ENCODE data around the gene NEBL.

DNA sequence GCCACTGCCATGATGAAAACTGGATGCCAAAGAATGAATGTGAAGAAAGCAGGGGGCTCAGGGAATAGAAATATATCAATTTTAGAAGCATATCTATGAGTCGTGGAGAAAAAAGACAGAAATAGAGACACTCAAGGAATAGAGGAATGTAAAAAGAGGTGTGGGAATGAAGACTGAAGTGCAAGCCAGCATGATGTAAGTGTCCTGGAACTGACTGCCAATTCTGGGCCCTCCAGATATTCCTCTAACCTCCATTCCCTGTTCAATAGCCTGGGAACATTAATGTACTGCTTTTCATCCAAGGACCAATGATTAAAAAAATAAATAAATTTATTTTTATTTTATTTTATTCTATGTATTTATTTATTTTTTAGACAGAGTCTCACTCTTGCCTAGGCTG lies 40.6 kb downstream of the NEBL start:
- TF ChIP-seq POLR2AphosphoS5 (IDR thresholded peaks at IDR 0.05; ENCODE audit: low read depth) (no peak), EZH2phosphoT487 (IDR thresholded peaks at IDR 0.05; ENCODE audit: unreplicated experiment) (no peak), CTCF (conservative IDR thresholded peaks at IDR 0.05; ENCODE audit: low read depth in 2 of 2) (no peak), EZH2 (IDR thresholded peaks at IDR 0.05; ENCODE audit: low read depth, unreplicated experiment) (no peak), ZNF114 (CRISPR knock-in tag; IDR thresholded peaks at IDR 0.05) (no peak), STAT1 (IDR thresholded peaks at IDR 0.05; ENCODE audit: unreplicated experiment) (no peak), NANOG (IDR thresholded peaks at IDR 0.05; ENCODE audit: borderline replicate concordance) (no peak), REST (IDR thresholded peaks at IDR 0.05; ENCODE audit: unreplicated experiment) (no peak), JUNB (IDR thresholded peaks at IDR 0.05; ENCODE audit: unreplicated experiment) (no peak)
- TF ChIP-seq, protein P1, sequence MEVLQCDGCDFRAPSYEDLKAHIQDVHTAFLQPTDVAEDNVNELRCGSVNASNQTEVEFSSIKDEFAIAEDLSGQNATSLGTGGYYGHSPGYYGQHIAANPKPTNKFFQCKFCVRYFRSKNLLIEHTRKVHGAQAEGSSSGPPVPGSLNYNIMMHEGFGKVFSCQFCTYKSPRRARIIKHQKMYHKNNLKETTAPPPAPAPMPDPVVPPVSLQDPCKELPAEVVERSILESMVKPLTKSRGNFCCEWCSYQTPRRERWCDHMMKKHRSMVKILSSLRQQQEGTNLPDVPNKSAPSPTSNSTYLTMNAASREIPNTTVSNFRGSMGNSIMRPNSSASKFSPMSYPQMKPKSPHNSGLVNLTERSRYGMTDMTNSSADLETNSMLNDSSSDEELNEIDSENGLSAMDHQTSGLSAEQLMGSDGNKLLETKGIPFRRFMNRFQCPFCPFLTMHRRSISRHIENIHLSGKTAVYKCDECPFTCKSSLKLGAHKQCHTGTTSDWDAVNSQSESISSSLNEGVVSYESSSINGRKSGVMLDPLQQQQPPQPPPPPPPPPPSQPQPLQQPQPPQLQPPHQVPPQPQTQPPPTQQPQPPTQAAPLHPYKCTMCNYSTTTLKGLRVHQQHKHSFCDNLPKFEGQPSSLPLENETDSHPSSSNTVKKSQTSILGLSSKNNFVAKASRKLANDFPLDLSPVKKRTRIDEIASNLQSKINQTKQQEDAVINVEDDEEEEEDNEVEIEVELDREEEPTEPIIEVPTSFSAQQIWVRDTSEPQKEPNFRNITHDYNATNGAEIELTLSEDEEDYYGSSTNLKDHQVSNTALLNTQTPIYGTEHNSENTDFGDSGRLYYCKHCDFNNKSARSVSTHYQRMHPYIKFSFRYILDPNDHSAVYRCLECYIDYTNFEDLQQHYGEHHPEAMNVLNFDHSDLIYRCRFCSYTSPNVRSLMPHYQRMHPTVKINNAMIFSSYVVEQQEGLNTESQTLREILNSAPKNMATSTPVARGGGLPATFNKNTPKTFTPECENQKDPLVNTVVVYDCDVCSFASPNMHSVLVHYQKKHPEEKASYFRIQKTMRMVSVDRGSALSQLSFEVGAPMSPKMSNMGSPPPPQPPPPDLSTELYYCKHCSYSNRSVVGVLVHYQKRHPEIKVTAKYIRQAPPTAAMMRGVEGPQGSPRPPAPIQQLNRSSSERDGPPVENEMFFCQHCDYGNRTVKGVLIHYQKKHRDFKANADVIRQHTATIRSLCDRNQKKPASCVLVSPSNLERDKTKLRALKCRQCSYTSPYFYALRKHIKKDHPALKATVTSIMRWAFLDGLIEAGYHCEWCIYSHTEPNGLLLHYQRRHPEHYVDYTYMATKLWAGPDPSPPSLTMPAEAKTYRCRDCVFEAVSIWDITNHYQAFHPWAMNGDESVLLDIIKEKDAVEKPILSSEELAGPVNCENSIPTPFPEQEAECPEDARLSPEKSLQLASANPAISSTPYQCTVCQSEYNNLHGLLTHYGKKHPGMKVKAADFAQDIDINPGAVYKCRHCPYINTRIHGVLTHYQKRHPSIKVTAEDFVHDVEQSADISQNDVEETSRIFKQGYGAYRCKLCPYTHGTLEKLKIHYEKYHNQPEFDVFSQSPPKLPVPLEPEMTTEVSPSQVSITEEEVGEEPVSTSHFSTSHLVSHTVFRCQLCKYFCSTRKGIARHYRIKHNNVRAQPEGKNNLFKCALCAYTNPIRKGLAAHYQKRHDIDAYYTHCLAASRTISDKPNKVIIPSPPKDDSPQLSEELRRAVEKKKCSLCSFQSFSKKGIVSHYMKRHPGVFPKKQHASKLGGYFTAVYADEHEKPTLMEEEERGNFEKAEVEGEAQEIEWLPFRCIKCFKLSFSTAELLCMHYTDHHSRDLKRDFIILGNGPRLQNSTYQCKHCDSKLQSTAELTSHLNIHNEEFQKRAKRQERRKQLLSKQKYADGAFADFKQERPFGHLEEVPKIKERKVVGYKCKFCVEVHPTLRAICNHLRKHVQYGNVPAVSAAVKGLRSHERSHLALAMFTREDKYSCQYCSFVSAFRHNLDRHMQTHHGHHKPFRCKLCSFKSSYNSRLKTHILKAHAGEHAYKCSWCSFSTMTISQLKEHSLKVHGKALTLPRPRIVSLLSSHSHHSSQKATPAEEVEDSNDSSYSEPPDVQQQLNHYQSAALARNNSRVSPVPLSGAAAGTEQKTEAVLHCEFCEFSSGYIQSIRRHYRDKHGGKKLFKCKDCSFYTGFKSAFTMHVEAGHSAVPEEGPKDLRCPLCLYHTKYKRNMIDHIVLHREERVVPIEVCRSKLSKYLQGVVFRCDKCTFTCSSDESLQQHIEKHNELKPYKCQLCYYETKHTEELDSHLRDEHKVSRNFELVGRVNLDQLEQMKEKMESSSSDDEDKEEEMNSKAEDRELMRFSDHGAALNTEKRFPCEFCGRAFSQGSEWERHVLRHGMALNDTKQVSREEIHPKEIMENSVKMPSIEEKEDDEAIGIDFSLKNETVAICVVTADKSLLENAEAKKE (CRISPR knock-in tag; IDR thresholded peaks at IDR 0.05): no peak

All from GM23338 (cell line).